HCT116 (cell line): ENCODE measurements around the gene CARMIL1. TPM values are rescaled to one million over a fixed set of nuclear protein-coding genes. Genes with fewer than 3 reads are reported as not detected.

Experiments used
- ATAC-seq: fragments of 200-7000 bp; cut with Tn5 transposase; 2 replicates; pipeline ENCODE4 v1.9.1; 2020; ENCODE audit warnings: mild to moderate bottlenecking, moderate library complexity
- BruUV-seq: library from RNA; stranded (reverse); fragments of 400-500 nt; replicated peaks from 2 replicates; lab custom pipeline; 2021; lab: Mats Ljungman, UMichigan
- CTCF ChIA-PET: fragments of 300-600 bp; sonication (Branson Sonifier 250); formaldehyde crosslinking; loops from one replicate; lab custom pipeline; 2021; ENCODE audit warnings: antibody characterized with exemption; lab: Charles Lee
- POLR2A ChIA-PET: fragments of 300-600, 350-600 bp; sonication (Branson Sonifier 250); formaldehyde crosslinking; loops from one replicate; lab custom pipeline; 2021; ENCODE audit warnings: antibody characterized with exemption; lab: Charles Lee
- RAD21 ChIA-PET, 2 experiments: fragments of 300-600 bp; sonication (Branson Sonifier 250); formaldehyde crosslinking; loops; one replicate each; lab custom pipeline; 2023; ENCODE audit warnings: low total read pairs in 2 of 2; ENCODE audit not compliant: uncharacterized antibody in 2 of 2, unreplicated experiment in 2 of 2, low non-redundant PET in 1 of 2; lab: Charles Lee
- DNase-seq: peaks from one replicate; pipeline ENCODE4 v3.0.0-alpha.2; 2010; ENCODE audit warnings: low read depth, low spot score
- H2AFZ ChIP-seq: fragments of 200-600 bp; shearing (Covaris generic), sonication (generic); 2 replicates; pipeline ENCODE4 v1.6.1; 2017; ENCODE audit warnings: low read depth, mixed run types, mixed read lengths, antibody characterized with exemption, low read length; ENCODE audit not compliant: poor library complexity, severe bottlenecking
- H3K27ac ChIP-seq: 2 replicates; pipeline ENCODE4 v1.5.1; 2012; ENCODE audit warnings: low read depth, low read length
- H3K27me3 ChIP-seq: fragments of 200-600 bp; sonication (generic); 2 replicates; pipeline ENCODE4 v1.6.1; 2016; ENCODE audit warnings: mixed run types, low read length, mixed read lengths; ENCODE audit not compliant: insufficient read depth
- H3K36me3 ChIP-seq, 2 experiments: fragments of 200-500 bp in 1 of 2; fragments of 200-600 bp in 1 of 2; sonication (Bioruptor generic) in 1 of 2; sonication (generic) in 1 of 2; 2 replicates each; pipeline versions ENCODE4 v1.5.1 to v1.6.1; 2014 to 2016; ENCODE audit warnings: low read length in 2 of 2, inconsistent platforms in 1 of 2, mixed read lengths in 1 of 2, mixed run types in 1 of 2; ENCODE audit not compliant: insufficient read depth in 2 of 2, control insufficient read depth in 1 of 2
- H3K4me1 ChIP-seq, 2 experiments: fragments of 200-600 bp in 1 of 2; sonication (generic) in 1 of 2; 2 replicates each; pipeline versions ENCODE4 v1.5.1 to v1.6.1; 2012 to 2017; ENCODE audit warnings: low read length in 2 of 2, inconsistent platforms in 1 of 2, mild to moderate bottlenecking in 1 of 2, mixed read lengths in 1 of 2, mixed run types in 1 of 2, moderate library complexity in 1 of 2; ENCODE audit not compliant: insufficient read depth in 2 of 2, control insufficient read depth in 1 of 2
- H3K4me2 ChIP-seq: fragments of 200-600 bp; sonication (generic); 2 replicates; pipeline ENCODE4 v1.6.1; 2017; ENCODE audit warnings: mixed run types, low read length, mixed read lengths
- H3K4me3 ChIP-seq, 2 experiments: fragments of 200-600 bp in 1 of 2; sonication (generic) in 1 of 2; replicated peaks in 1 of 2; 2 replicates each; pipeline ENCODE4 v1.5.1; 2011 to 2016; ENCODE audit warnings: low read length in 2 of 2, control low read depth in 1 of 2, low read depth in 1 of 2, mild to moderate bottlenecking in 1 of 2, mixed read lengths in 1 of 2, mixed run types in 1 of 2
- H3K79me2 ChIP-seq: fragments of 200-600 bp; sonication (generic); 2 replicates; pipeline ENCODE4 v1.6.1; 2017; ENCODE audit warnings: mild to moderate bottlenecking, mixed run types, low read length, moderate library complexity, mixed read lengths; ENCODE audit not compliant: insufficient read depth
- H3K9ac ChIP-seq: fragments of 200-600 bp; sonication (generic); 2 replicates; pipeline ENCODE4 v1.6.1; 2016; ENCODE audit warnings: low read length, mixed read lengths
- H3K9me2 ChIP-seq: fragments of 200-600 bp; sonication (generic), shearing (Covaris generic); 2 replicates; pipeline ENCODE4 v1.6.1; 2017; ENCODE audit warnings: mixed run types, mild to moderate bottlenecking, moderate library complexity; ENCODE audit not compliant: insufficient read depth
- H3K9me3 ChIP-seq, 2 experiments: fragments of 200-500 bp in 1 of 2; fragments of 200-600 bp in 1 of 2; sonication (Bioruptor generic) in 1 of 2; sonication (generic) in 1 of 2; 2 replicates each; pipeline ENCODE4 v1.6.1; 2014 to 2017; ENCODE audit warnings: low read length in 2 of 2, mixed read lengths in 2 of 2, inconsistent platforms in 1 of 2, low read depth in 1 of 2, mild to moderate bottlenecking in 1 of 2, mixed run types in 1 of 2, moderate library complexity in 1 of 2; ENCODE audit not compliant: control insufficient read depth in 1 of 2, insufficient read depth in 1 of 2
- H4K20me1 ChIP-seq: fragments of 200-600 bp; sonication (generic), shearing (Covaris generic); 2 replicates; pipeline ENCODE4 v1.6.1; 2017; ENCODE audit warnings: mixed run types, mild to moderate bottlenecking, moderate library complexity; ENCODE audit not compliant: insufficient read depth
- RAD21 ChIP-seq: IDR thresholded peaks from 2 replicates; pipeline ENCODE4 v1.6.1; 2012; ENCODE audit warnings: low read depth, mild to moderate bottlenecking
- TCF7L2 ChIP-seq: IDR thresholded peaks from 2 replicates; pipeline ENCODE4 v1.7.0; 2011; ENCODE audit warnings: borderline replicate concordance, inconsistent platforms; ENCODE audit not compliant: insufficient read depth, insufficient read length; ENCODE audit errors: extremely low read depth
- ZFX ChIP-seq: fragments of 450-650 bp; IDR thresholded peaks from 2 replicates; pipeline ENCODE4 v1.6.1; 2017
- intact Hi-C: fragments of 100-400 bp; cut with micrococcal nuclease; formaldehyde crosslinking; loops from 2 replicates; pipeline ENCODE4 v1.10.0; 2022
- total RNA-seq: library from RNA; stranded (reverse); gene quantifications from one replicate; pipeline ENCODE4 v1.2.1, GENCODE V29; 2021; ENCODE audit not compliant: unreplicated experiment
- TF ChIP-seq, protein P1 (sequence below): IDR thresholded peaks from 2 replicates; pipeline ENCODE4 v1.6.1; 2012; ENCODE audit warnings: low read depth

The CARMIL1 gene
- total RNA-seq, 1 experiment from 2014 or later = 21.7 TPM

DNA sequence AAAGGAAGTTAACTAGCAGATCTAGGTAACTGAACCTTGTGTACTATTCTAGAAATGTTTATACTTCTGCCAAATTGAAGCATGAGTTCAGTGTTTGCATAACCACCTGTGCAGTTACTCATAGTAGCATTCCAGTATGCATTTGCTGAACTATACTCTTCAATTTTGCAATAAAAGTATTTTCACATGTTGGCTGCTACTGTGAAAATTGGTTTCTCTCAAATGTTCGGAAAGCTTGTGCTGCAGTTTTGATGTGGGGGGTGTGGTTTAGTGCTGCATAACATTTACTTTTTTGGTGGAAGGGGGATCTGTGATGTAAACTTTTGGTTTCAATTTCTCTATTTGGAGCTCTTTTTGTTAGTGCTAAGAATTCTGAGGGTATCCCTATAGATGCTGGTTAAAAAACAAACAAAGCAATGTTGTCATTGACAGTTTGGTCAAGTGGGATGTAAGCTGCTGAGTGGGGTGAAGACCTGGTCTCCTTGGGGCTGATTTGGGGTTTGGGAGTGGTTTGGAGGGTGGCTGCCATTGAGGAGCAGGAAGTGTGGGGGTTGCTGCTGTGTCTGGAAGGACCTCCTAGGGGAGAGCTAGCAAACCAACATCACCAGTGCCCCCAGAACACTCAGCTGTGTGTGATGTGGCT, 87.8 kb downstream of the CARMIL1 start:
- no peak for DNase-seq

More for the DNA sequence above, 87.8 kb downstream of the CARMIL1 start:
- no peaks in the 10 kb centered on the region for H3K9me3 ChIP-seq
- H4K20me1 ChIP-seq = no peaks in the 10 kb centered on the region
- no TSS peak for BruUV-seq
- H3K9ac ChIP-seq = no peak overlapping the region
- H3K4me3 ChIP-seq = no peak overlapping the region
- ATAC-seq = no peak
- no peak for TF ChIP-seq TCF7L2
- TF ChIP-seq ZFX = no peak
- TF ChIP-seq, protein P1, sequence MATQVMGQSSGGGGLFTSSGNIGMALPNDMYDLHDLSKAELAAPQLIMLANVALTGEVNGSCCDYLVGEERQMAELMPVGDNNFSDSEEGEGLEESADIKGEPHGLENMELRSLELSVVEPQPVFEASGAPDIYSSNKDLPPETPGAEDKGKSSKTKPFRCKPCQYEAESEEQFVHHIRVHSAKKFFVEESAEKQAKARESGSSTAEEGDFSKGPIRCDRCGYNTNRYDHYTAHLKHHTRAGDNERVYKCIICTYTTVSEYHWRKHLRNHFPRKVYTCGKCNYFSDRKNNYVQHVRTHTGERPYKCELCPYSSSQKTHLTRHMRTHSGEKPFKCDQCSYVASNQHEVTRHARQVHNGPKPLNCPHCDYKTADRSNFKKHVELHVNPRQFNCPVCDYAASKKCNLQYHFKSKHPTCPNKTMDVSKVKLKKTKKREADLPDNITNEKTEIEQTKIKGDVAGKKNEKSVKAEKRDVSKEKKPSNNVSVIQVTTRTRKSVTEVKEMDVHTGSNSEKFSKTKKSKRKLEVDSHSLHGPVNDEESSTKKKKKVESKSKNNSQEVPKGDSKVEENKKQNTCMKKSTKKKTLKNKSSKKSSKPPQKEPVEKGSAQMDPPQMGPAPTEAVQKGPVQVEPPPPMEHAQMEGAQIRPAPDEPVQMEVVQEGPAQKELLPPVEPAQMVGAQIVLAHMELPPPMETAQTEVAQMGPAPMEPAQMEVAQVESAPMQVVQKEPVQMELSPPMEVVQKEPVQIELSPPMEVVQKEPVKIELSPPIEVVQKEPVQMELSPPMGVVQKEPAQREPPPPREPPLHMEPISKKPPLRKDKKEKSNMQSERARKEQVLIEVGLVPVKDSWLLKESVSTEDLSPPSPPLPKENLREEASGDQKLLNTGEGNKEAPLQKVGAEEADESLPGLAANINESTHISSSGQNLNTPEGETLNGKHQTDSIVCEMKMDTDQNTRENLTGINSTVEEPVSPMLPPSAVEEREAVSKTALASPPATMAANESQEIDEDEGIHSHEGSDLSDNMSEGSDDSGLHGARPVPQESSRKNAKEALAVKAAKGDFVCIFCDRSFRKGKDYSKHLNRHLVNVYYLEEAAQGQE = no peak
- no peak for TF ChIP-seq RAD21
- no peak overlapping the region for H3K27ac ChIP-seq
- intact Hi-C loops = no loop called here
- ChIA-PET CTCF (no interaction called here), RAD21 (no interaction called here), POLR2A (no interaction called here)
- no peaks in the 10 kb centered on the region for H3K4me1 ChIP-seq
- H3K9me2 ChIP-seq = no peaks in the 10 kb centered on the region
- H2AFZ ChIP-seq = no peak overlapping the region
- no peaks in the 10 kb centered on the region for H3K27me3 ChIP-seq
- no peak overlapping the region for H3K4me2 ChIP-seq
- H3K79me2 ChIP-seq = peaks cover 14% of the 10 kb centered on the region; the same call in 1 of the 2 replicates
- H3K36me3 ChIP-seq = no peaks in the 10 kb centered on the region
